Heart left ventricle (tissue), 16 donors: Measurements from ENCODE around the gene PYROXD2. TPM values are rescaled to one million over a fixed set of nuclear protein-coding genes. Genes with fewer than 3 reads are reported as not detected.

Source experiments
- ATAC-seq, 4 donors: fragments of 200-7000 bp; cut with Tn5 transposase; one replicate each; pipeline ENCODE4 v1.9.1; 2020 to 2022; ENCODE audit warnings: moderate library complexity in 4 of 4, mild to moderate bottlenecking in 3 of 4, moderate number of reproducible peaks in 1 of 4
- DNase-seq, 5 donors: peaks; one replicate each; pipeline ENCODE4 v3.0.0-alpha.2; 2020
- H3K27ac ChIP-seq, 12 donors: fragments of 200-600 bp; sonication (generic) in 4 of 12; one replicate each; pipeline versions ENCODE4 v1.5.0 to v1.8.0; 2016 to 2022; ENCODE audit warnings: mild to moderate bottlenecking in 2 of 12
- H3K27me3 ChIP-seq, 9 donors: fragments of 200-600 bp; sonication (generic) in 2 of 9; one replicate each; pipeline versions ENCODE4 v1.5.1 to v1.8.0; 2016 to 2022; ENCODE audit warnings: mild to moderate bottlenecking in 3 of 9
- H3K36me3 ChIP-seq, 9 donors: fragments of 200-600 bp; sonication (generic) in 2 of 9; one replicate each; pipeline versions ENCODE4 v1.5.0 to v1.8.0; 2018 to 2022; ENCODE audit warnings: mild to moderate bottlenecking in 2 of 9
- H3K4me1 ChIP-seq, 12 donors: fragments of 200-600 bp; sonication (generic) in 4 of 12; one replicate each; pipeline versions ENCODE4 v1.5.0 to v1.8.0; 2016 to 2022; ENCODE audit warnings: mild to moderate bottlenecking in 3 of 12
- H3K4me3 ChIP-seq, 12 donors: fragments of 200-600 bp; sonication (generic) in 4 of 12; one replicate each; pipeline versions ENCODE4 v1.5.0 to v1.8.0; 2017 to 2022; ENCODE audit warnings: mild to moderate bottlenecking in 9 of 12, moderate library complexity in 4 of 12
- H3K9me3 ChIP-seq, 12 donors: fragments of 200-600 bp; sonication (generic) in 4 of 12; one replicate each; pipeline versions ENCODE4 v1.5.0 to v1.8.0; 2016 to 2022; ENCODE audit warnings: mild to moderate bottlenecking in 1 of 12
- CTCF ChIP-seq, 12 donors: fragments of 200-600 bp; sonication (generic) in 4 of 12; IDR thresholded peaks; one replicate each; pipeline versions ENCODE4 v1.5.0 to v1.8.0; 2018 to 2022; ENCODE audit warnings: antibody characterized with exemption in 12 of 12, mild to moderate bottlenecking in 5 of 12
- POLR2A ChIP-seq, 2 donors: fragments of 450-650 bp; IDR thresholded peaks; one replicate each; pipeline ENCODE4 v1.6.1; 2017; ENCODE audit warnings: antibody characterized with exemption in 2 of 2, mild to moderate bottlenecking in 2 of 2, moderate library complexity in 2 of 2
- WGBS, 4 donors: extraction: QIAGEN DNeasy Blood & Tissue Kit in 2 of 4; methylation state at CpG; one replicate each; pipeline versions ENCODE4 v1.1.5 to v1.1.7; 2013 to 2018; 5-methylcytosine and 5-hydroxymethylcytosine counted together
- intact Hi-C, 10 donors: fragments of 100-400 bp; cut with DNase I; formaldehyde crosslinking; loops; one replicate each; pipeline versions ENCODE4 v1.11.1 to v1.14.2; 2022
- polyA plus RNA-seq, 2 donors: library from polyadenylated mRNA; stranded (reverse); fragments of 200-250 nt; gene quantifications; one replicate each; pipeline ENCODE4 v1.2.3, GENCODE V29; 2013
- total RNA-seq, 9 donors: library from RNA; depleted of rRNA in 2 of 9; stranded (reverse); fragments of >200 nt in 2 of 9; fragmentation: NEBNext Ultra II Directional in 3 of 9; extraction: Animal tissue kit (Norgen Biotek cat#: 25700) in 3 of 9; gene quantifications; one replicate each; pipeline versions ENCODE4 v1.1.0 to v1.2.4, GENCODE V29; 2016 to 2023
- donor health status: ischemic (EF 13 %, LVEDD 7.1; RV severe dilation, severe dysfunction).
- donor health status: healthy with polysubstance abuse.
- donor health status: DM: no; HTN: yes; CAD: no.
- donor health status: DM: no; HTN: no; CAD: no.
- donor health status: ischemic (EF 25% LVEDD 6.9; RV normal size, moderate dysfunction).
- donor health status: ischemic (EF 25% LVEDD 5.7; RV mildly dilated, moderate dysfunction).
- donor health status: healthy.
- donor health status: DM: yes; HTN: yes; CAD: no.
- donor health status: ischemic (EF 35%, LVEDD 5.7; RV mildly dilated, moderate dysfunction).
- donor health status: nonischemic (EF 11% LVEDD 7.7; RV severe dilation, severe dysfunction).
- donor health status: DM: yes; HTN: yes; CAD: no.
- donor health status: PGD.
- donor health status: ischemic (EF 29% LVEDD 5.4; RV normal size, mild dysfunction).
- donor health status: nonischemic (EF 23%, LVEDD 6.1; RV moderate dilation, normal function).

The PYROXD2 gene
- total and polyA plus RNA-seq, 11 donors: 4.1 to 22.0 (median 11.1) TPM

DNA sequence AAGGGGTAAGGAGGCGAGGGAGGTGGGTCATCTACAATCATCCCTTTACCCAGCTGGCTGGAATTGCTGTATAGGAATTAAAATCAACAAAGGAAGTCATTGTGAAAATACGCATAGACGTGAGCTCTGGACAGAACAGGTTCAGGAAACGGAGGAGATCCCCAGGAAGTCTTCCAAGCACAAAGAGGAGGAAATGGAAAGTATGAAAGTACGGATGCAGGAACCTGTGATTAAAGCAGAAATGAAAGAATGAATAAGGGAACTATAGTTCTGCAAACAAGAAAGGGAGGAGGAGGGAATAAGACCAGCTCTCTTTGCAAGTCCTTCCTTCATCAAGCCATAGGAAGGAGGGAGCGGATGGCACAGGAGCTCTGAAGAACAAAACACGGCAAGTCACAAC, 61.8 kb downstream of the PYROXD2 start:
- H3K4me3 ChIP-seq: no peak overlapping the region
- no peaks in the 10 kb centered on the region for H3K36me3 ChIP-seq
- TF ChIP-seq CTCF (IDR thresholded peaks at IDR 0.05) (no peak), POLR2A (IDR thresholded peaks at IDR 0.05) (no peak)
- ATAC-seq: no peak
- intact Hi-C loops: no loop called here
- peaks cover 0 to 43% (median 8%) of the 10 kb centered on the region in 9 donors for H3K27me3 ChIP-seq
- peaks cover 0 to 29% (median 1%) of the 10 kb centered on the region in 12 donors for H3K4me1 ChIP-seq
- WGBS, 4 donors: 45 to 63% (median 55%) methylated on average over 7 of the region's 7 CpGs
- DNase-seq: no peak
- H3K27ac ChIP-seq: no peak overlapping the region
- peaks cover 0 to 1% (median 0%) of the 10 kb centered on the region in 12 donors for H3K9me3 ChIP-seq

GRCh38 chr10:98351831-98352402, 63.1 kb downstream of the PYROXD2 start:
- intact Hi-C loops: no loop called here
- H3K27me3 ChIP-seq: peaks cover 0 to 38% (median 8%) of the 10 kb centered on the region in 9 donors
- no peaks in the 10 kb centered on the region for H3K36me3 ChIP-seq
- WGBS, 4 donors: 18 to 33% (median 24%) methylated on average over 10 to 11 of the region's 11 CpGs
- peak in 2 of 4 donors; percentile 16 to 31 for ATAC-seq
- H3K4me3 ChIP-seq: no peak overlapping the region
- H3K9me3 ChIP-seq: peaks cover 0 to 14% (median 4%) of the 10 kb centered on the region in 12 donors
- H3K4me1 ChIP-seq: peaks cover 0 to 29% (median 1%) of the 10 kb centered on the region in 12 donors
- peak in 1 of 5 donors; percentile 63 for DNase-seq
- no peak overlapping the region for H3K27ac ChIP-seq
- TF ChIP-seq POLR2A (IDR thresholded peaks at IDR 0.05) (no peak), CTCF (IDR thresholded peaks at IDR 0.05) (no peak)

DNA sequence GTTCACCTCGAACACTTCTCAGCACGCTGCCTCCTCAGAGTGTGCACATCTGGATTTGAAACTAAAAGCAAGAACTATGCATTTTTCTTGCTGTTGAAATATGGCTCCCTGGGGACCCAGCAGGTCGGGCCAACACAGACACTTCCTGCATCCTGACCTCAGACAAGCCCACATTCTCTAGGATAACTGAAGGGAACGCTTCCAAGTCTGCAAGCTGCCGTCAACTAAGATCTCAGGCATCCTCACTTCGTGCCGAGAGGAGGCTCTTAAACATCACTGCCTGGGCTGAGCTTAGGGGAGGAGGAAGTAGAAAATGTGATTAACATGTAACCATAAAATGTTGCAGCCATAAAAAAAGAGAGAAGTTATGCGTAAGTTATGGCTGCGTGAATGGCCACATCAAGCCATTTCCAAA, 65.5 kb downstream of the PYROXD2 start:
- H3K4me3 ChIP-seq: peak overlapping the region in 1 of 12 donors; percentile 17
- DNase-seq (peak; percentile 58 to 76 (median 69)), ATAC-seq (peak; percentile 53 to 90 (median 75))
- peaks cover 0 to 22% (median 9%) of the 10 kb centered on the region in 12 donors for H3K9me3 ChIP-seq
- TF ChIP-seq CTCF (IDR thresholded peaks at IDR 0.05): no peak
- TF ChIP-seq POLR2A (IDR thresholded peaks at IDR 0.05): no peak
- intact Hi-C loops: loop anchor here in 1 of 10 donors (5.0 kb wide), 1 partner anchor 43 kb away; no protein-coding TSS in a partner anchor
- peaks cover 0 to 26% (median 8%) of the 10 kb centered on the region in 9 donors for H3K27me3 ChIP-seq
- WGBS, 4 donors: 27 to 41% (median 35%) methylated on average over 9 of the region's 9 CpGs
- peak overlapping the region in 1 of 12 donors; percentile 12 for H3K27ac ChIP-seq
- no peaks in the 10 kb centered on the region for H3K36me3 ChIP-seq
- peaks cover 0 to 38% (median 9%) of the 10 kb centered on the region in 12 donors for H3K4me1 ChIP-seq

GRCh38 chr10:98346847-98347246, 68.1 kb downstream of the PYROXD2 start:
- H3K36me3 ChIP-seq: no peaks in the 10 kb centered on the region
- 80 to 91% (median 84%) methylated on average over 6 of the region's 6 CpGs for WGBS, 4 donors
- intact Hi-C loops: loop anchor here in 1 of 10 donors (5.0 kb wide), 1 partner anchor 45 kb away; no protein-coding TSS in a partner anchor
- no peak overlapping the region for H3K27ac ChIP-seq
- peaks cover 0 to 5% (median 0%) of the 10 kb centered on the region in 9 donors for H3K27me3 ChIP-seq
- H3K4me3 ChIP-seq: no peak overlapping the region
- no peak for DNase-seq
- H3K4me1 ChIP-seq: peaks cover 0 to 32% (median 13%) of the 10 kb centered on the region in 12 donors
- peaks cover 0 to 22% (median 9%) of the 10 kb centered on the region in 12 donors for H3K9me3 ChIP-seq
- ATAC-seq: no peak
- no peak for TF ChIP-seq CTCF (IDR thresholded peaks at IDR 0.05)
- TF ChIP-seq POLR2A (IDR thresholded peaks at IDR 0.05): no peak
